ENCODE results near the gene KNCN.

The KNCN gene

GRCh38 chr1:46551597-46552095, at the start of gene KNCN:
Gene KNCN (minus strand): TSS chr1:46551647. CDS start chr1:46551215, 432 bp downstream.
- DNase-seq = no peak

GRCh38 chr1:46599059-46599970, 47.9 kb upstream of the KNCN start:
- DNase-seq = no peak

GRCh38 chr1:46596846-46597245, 45.4 kb upstream of the KNCN start:
- DNase-seq = no peak

GRCh38 chr1:46596036-46596435, 44.6 kb upstream of the KNCN start:
- no peak for DNase-seq

GRCh38 chr1:46595127-46595526, 43.7 kb upstream of the KNCN start:
- DNase-seq = peak; percentile 72

GRCh38 chr1:46594063-46594462, 42.6 kb upstream of the KNCN start:
- no peak for DNase-seq

- no peak for DNase-seq
Measured at GRCh38 chr1:46592823-46593222, 41.4 kb upstream of the KNCN start.

- no peak for DNase-seq
Measured at GRCh38 chr1:46589529-46589928, 38.1 kb upstream of the KNCN start.

GRCh38 chr1:46587069-46587468, 35.6 kb upstream of the KNCN start:
- no peak for DNase-seq

- DNase-seq = no peak
Measured at GRCh38 chr1:46585312-46585938, 34.0 kb upstream of the KNCN start.

GRCh38 chr1:46583494-46583893, 32.0 kb upstream of the KNCN start:
- DNase-seq = no peak

GRCh38 chr1:46582972-46583371, 31.5 kb upstream of the KNCN start:
- DNase-seq = no peak

GRCh38 chr1:46581681-46582455, 30.4 kb upstream of the KNCN start:
- no peak for DNase-seq

- no peak for DNase-seq
Measured at GRCh38 chr1:46580140-46580903, 28.9 kb upstream of the KNCN start.

GRCh38 chr1:46577671-46578070, 26.2 kb upstream of the KNCN start:
- DNase-seq = no peak

GRCh38 chr1:46576596-46576995, 25.1 kb upstream of the KNCN start:
- no peak for DNase-seq

- no peak for DNase-seq
Measured at GRCh38 chr1:46575778-46576177, 24.3 kb upstream of the KNCN start.

GRCh38 chr1:46575300-46575699, 23.9 kb upstream of the KNCN start:
- no peak for DNase-seq

- no peak for DNase-seq
Measured at GRCh38 chr1:46571691-46572225, 20.3 kb upstream of the KNCN start.

- no peak for DNase-seq
Measured at GRCh38 chr1:46569884-46570725, 18.7 kb upstream of the KNCN start.

GRCh38 chr1:46569116-46569515, 17.7 kb upstream of the KNCN start:
- DNase-seq = no peak
